T-cell (primary cell): ENCODE measurements around the gene PADI6. TPM values are rescaled to one million over a fixed set of nuclear protein-coding genes. Genes with fewer than 3 reads are reported as not detected.

Experiments
- ATAC-seq, 4 experiments: fragments of 200-7000 bp in 3 of 4; fragments of 150-1000 bp in 1 of 4; cut with Tn5 transposase; replicated peaks in 1 of 4; 1 replicate in 3 of 4; 2 replicates in 1 of 4; pipeline ENCODE4 v1.10.0; 2021; ENCODE audit warnings: moderate library complexity in 3 of 4, mild to moderate bottlenecking in 2 of 4, moderate number of reproducible peaks in 1 of 4
- CTCF ChIA-PET, 2 donors: fragments of 300-600 bp; sonication (Branson Sonifier 250); formaldehyde crosslinking; loops; one replicate each; lab custom pipeline; 2022; ENCODE audit warnings: antibody characterized with exemption in 2 of 2; lab: Charles Lee
- POLR2A ChIA-PET, 2 donors: fragments of 300-600 bp; sonication (Branson Sonifier 250); formaldehyde crosslinking; loops; one replicate each; lab custom pipeline; 2022; ENCODE audit warnings: antibody characterized with exemption in 2 of 2; lab: Charles Lee
- DNase-seq, 35 experiments: peaks; one replicate each; pipeline versions ENCODE4 v3.0.0 to v3.0.0-alpha.2; 2013 to 2023
- H3K27ac ChIP-seq: one replicate; pipeline ENCODE4 v1.5.1; 2013; ENCODE audit warnings: low read length
- H3K27me3 ChIP-seq, 2 experiments: replicated peaks in 1 of 2; 1 replicate in 1 of 2; 2 replicates in 1 of 2; pipeline versions ENCODE4 v1.6.1 to v1.7.0; 2013; ENCODE audit warnings: low read length in 1 of 2, mixed read lengths in 1 of 2; ENCODE audit not compliant: control insufficient read depth in 2 of 2, insufficient read depth in 2 of 2; ENCODE audit errors: extremely low read depth in 1 of 2
- H3K36me3 ChIP-seq, 2 donors: 1 replicate in 1 of 2; 2 replicates in 1 of 2; pipeline versions ENCODE4 v1.6.1 to v1.7.0; 2013; ENCODE audit warnings: low read length in 1 of 2; ENCODE audit not compliant: control insufficient read depth in 2 of 2, insufficient read depth in 1 of 2; ENCODE audit errors: extremely low read depth in 1 of 2
- H3K4me1 ChIP-seq, 2 experiments: 1 replicate in 1 of 2; 2 replicates in 1 of 2; pipeline versions ENCODE4 v1.6.1 to v1.7.0; 2013; ENCODE audit warnings: low read length in 2 of 2, mixed read lengths in 1 of 2; ENCODE audit not compliant: insufficient read depth in 2 of 2, control insufficient read depth in 1 of 2; ENCODE audit errors: extremely low read depth in 1 of 2
- H3K4me3 ChIP-seq, 2 donors: 1 replicate in 1 of 2; 2 replicates in 1 of 2; pipeline versions ENCODE4 v1.5.1 to v1.7.0; 2013; ENCODE audit warnings: mild to moderate bottlenecking in 2 of 2, low read length in 1 of 2, moderate library complexity in 1 of 2; ENCODE audit not compliant: control insufficient read depth in 1 of 2; ENCODE audit errors: extremely low read depth in 1 of 2
- H3K9me3 ChIP-seq: 2 replicates; pipeline ENCODE4 v1.7.0; 2013
- H3K27ac Mint-ChIP-seq, 2 donors: one replicate each; pipeline ENCODE4 v1.8.0; 2020 to 2021; ENCODE audit warnings: mild to moderate bottlenecking in 2 of 2, mixed read lengths in 2 of 2
- H3K27me3 Mint-ChIP-seq, 2 donors: one replicate each; pipeline ENCODE4 v1.8.0; 2021 to 2022; ENCODE audit warnings: mixed read lengths in 2 of 2
- H3K36me3 Mint-ChIP-seq: one replicate; pipeline ENCODE4 v1.8.0; 2021; ENCODE audit warnings: mixed read lengths
- H3K4me1 Mint-ChIP-seq, 3 donors: one replicate each; pipeline ENCODE4 v1.8.0; 2020 to 2022; ENCODE audit warnings: mixed read lengths in 3 of 3, mild to moderate bottlenecking in 1 of 3
- H3K4me3 Mint-ChIP-seq, 3 donors: one replicate each; pipeline ENCODE4 v1.8.0; 2020 to 2022; ENCODE audit warnings: mild to moderate bottlenecking in 3 of 3, mixed read lengths in 3 of 3, moderate library complexity in 3 of 3
- H3K9me3 Mint-ChIP-seq, 3 donors: one replicate each; pipeline ENCODE4 v1.8.0; 2020 to 2022; ENCODE audit warnings: mixed read lengths in 3 of 3
- WGBS: methylation state at CpG from one replicate; pipeline ENCODE4 v1.1.5; 2013; ENCODE audit warnings: missing lambda C conversion rate; ENCODE audit not compliant: insufficient coverage; 5-methylcytosine and 5-hydroxymethylcytosine counted together
- total RNA-seq, 35 experiments: library from RNA in 6 of 35; stranded (reverse) in 6 of 35; fragments of 120-200 nt in 1 of 35; gene quantifications; one replicate each; pipeline versions ENCODE4 v1.2.1 to v1.2.4 and lab custom pipeline; 2013 to 2026

PADI6 gene
- total RNA-seq, 5 donors from 2014 or later (not counting 1 experiment from before 2014, with no cell fraction given) = not detected

GRCh38 chr1:17370618-17371017 lies 1.4 kb upstream of the PADI6 start:
- Mint-ChIP-seq H3K4me3 (no peak overlapping the region), H3K9me3 (no peaks in the 10 kb centered on the region), H3K36me3 (no peaks in the 10 kb centered on the region), H3K27ac (no peak overlapping the region), H3K27me3 (peaks cover 4 to 8% of the 10 kb centered on the region in 2 donors), H3K4me1 (no peaks in the 10 kb centered on the region)
- CTCF ChIA-PET = no interaction called here
- ATAC-seq (no peak), DNase-seq (peak in 1 of 35 experiments; percentile 13)
- Histone ChIP-seq H3K36me3 (no peaks in the 10 kb centered on the region), H3K9me3 (no peaks in the 10 kb centered on the region), H3K27ac (no peak overlapping the region), H3K4me3 (no peak overlapping the region), H3K4me1 (no peaks in the 10 kb centered on the region), H3K27me3 (peaks cover 0 to 10% of the 10 kb centered on the region in 2 experiments)
- POLR2A ChIA-PET = interaction anchor here in 1 of 2 donors (0.6 kb wide), 1 partner anchor 19 kb away, joined by 5 read pairs; no protein-coding TSS in a partner anchor
- no CpG with 5 or more reads among the region's 2 CpGs for WGBS

DNA sequence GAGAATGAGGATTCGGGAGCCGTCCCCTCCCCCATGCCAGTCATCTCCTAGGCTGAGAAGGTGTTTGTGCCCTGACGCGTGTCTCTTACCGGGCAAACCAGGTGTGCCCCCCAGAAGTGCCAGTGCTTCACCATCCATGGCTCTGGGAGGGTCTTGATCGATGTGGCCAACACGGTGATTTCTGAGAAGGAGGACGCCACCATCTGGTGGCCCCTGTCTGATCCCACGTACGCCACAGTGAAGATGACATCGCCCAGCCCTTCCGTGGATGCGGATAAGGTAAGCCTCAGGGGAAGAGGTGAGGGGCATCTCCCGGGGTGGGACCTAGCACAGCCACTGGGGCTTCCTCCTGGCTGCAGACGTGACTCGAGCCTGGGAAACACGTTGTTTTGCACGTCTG lies 959 bp downstream of the PADI6 start:
- Mint-ChIP-seq H3K4me1 (no peaks in the 10 kb centered on the region), H3K9me3 (no peaks in the 10 kb centered on the region), H3K4me3 (no peak overlapping the region), H3K27me3 (peaks cover 6 to 8% of the 10 kb centered on the region in 2 donors), H3K27ac (no peak overlapping the region), H3K36me3 (no peaks in the 10 kb centered on the region)
- DNase-seq (no peak), ATAC-seq (no peak)
- H3K36me3 ChIP-seq = no peaks in the 10 kb centered on the region
- H3K27me3 ChIP-seq = peaks cover 2 to 15% of the 10 kb centered on the region in 2 experiments
- no peak overlapping the region for H3K4me3 ChIP-seq
- no peaks in the 10 kb centered on the region for H3K4me1 ChIP-seq
- 81% methylated on average over 16 of the region's 18 CpGs for WGBS
- CTCF ChIA-PET = no interaction called here
- POLR2A ChIA-PET = no interaction called here
- H3K9me3 ChIP-seq = no peaks in the 10 kb centered on the region
- no peak overlapping the region for H3K27ac ChIP-seq

- H3K9me3 Mint-ChIP-seq = no peaks in the 10 kb centered on the region
- no peak overlapping the region for H3K4me3 ChIP-seq
- no peak overlapping the region for H3K27ac ChIP-seq
- no peaks in the 10 kb centered on the region for H3K4me1 Mint-ChIP-seq
- H3K36me3 Mint-ChIP-seq = no peaks in the 10 kb centered on the region
- H3K27ac Mint-ChIP-seq = no peak overlapping the region
- H3K4me3 Mint-ChIP-seq = no peak overlapping the region
- DNase-seq (no peak), ATAC-seq (no peak)
- 78% methylated on average over 9 of the region's 10 CpGs for WGBS
- peaks cover 14 to 17% of the 10 kb centered on the region in 2 donors for H3K27me3 Mint-ChIP-seq
- POLR2A ChIA-PET = no interaction called here
- CTCF ChIA-PET = no interaction called here
- peaks cover 2 to 21% of the 10 kb centered on the region in 2 experiments for H3K27me3 ChIP-seq
- no peaks in the 10 kb centered on the region for H3K36me3 ChIP-seq
- no peaks in the 10 kb centered on the region for H3K9me3 ChIP-seq
- H3K4me1 ChIP-seq = no peaks in the 10 kb centered on the region
These were observed 3.7 kb downstream of the PADI6 start for GRCh38 chr1:17375651-17376050.

DNA sequence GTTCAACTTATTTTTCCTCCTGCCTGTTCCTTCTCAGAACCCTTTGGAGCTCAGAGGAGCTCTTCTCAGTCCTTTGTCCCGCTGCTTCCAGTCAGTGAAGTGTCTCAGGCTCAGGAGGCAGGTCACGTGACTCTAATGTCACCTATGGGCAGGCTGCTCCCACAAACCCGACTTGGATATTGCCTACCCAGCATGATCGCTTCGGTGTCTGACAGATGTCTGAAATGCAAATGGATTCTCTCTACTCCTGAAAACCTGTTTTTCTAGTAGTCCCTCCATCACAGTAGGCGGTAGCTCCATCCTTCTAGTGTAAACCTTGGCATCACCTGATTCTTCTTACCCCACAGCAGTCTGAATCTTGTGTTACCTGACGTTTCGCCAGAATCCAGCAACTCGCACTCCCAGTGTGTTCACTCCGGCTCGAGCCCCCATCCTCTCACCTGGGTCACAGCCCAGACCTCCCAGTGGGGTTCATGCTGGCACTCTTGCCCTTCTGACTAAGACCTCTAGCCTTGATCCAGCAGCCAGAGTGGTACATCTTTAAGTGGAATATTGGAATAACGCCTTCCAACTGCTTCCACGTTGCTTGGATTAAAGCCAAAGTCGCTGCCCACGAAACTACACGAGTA lies 5.4 kb downstream of the PADI6 start:
- 59% methylated on average over 11 of the region's 16 CpGs for WGBS
- POLR2A ChIA-PET = no interaction called here

DNA sequence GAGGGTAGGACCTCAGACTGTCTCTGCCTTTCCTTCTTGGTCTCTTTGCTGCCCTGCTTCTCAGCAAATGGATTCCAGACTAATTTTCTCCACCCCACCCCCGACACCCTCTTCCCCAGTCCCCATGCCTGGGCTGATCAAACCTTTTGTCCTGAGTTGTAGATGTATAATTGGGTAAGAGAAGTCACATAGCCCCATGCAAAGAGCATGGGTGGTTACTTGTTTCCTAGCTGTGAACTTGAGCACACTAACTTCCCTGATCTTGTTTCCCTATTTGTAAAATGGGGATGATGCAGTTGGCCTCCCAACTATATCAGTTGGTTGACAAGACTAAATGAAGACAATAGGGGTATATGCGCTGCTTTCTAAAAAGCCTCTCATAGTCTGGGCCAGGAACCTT lies 9.2 kb downstream of the PADI6 start:
- no peaks in the 10 kb centered on the region for H3K4me1 Mint-ChIP-seq
- DNase-seq (no peak), ATAC-seq (no peak)
- WGBS = 100% methylated on average over 1 of the region's 2 CpGs
- H3K9me3 Mint-ChIP-seq = no peaks in the 10 kb centered on the region
- ChIA-PET CTCF (no interaction called here), POLR2A (no interaction called here)
- H3K9me3 ChIP-seq = no peaks in the 10 kb centered on the region
- H3K27ac ChIP-seq = no peak overlapping the region
- no peak overlapping the region for H3K27ac Mint-ChIP-seq
- H3K4me1 ChIP-seq = no peaks in the 10 kb centered on the region
- peaks cover 2 to 31% of the 10 kb centered on the region in 2 experiments for H3K27me3 ChIP-seq
- peaks cover 20 to 23% of the 10 kb centered on the region in 2 donors for H3K27me3 Mint-ChIP-seq
- no peaks in the 10 kb centered on the region for H3K36me3 ChIP-seq
- no peaks in the 10 kb centered on the region for H3K36me3 Mint-ChIP-seq
- no peak overlapping the region for H3K4me3 ChIP-seq
- no peak overlapping the region for H3K4me3 Mint-ChIP-seq

More for the DNA sequence above, 5.4 kb downstream of the PADI6 start:
- no peak for ATAC-seq
- DNase-seq = no peak
- Mint-ChIP-seq H3K36me3 (no peaks in the 10 kb centered on the region), H3K9me3 (no peaks in the 10 kb centered on the region), H3K27me3 (peaks cover 20% of the 10 kb centered on the region in 2 donors), H3K4me1 (no peaks in the 10 kb centered on the region), H3K4me3 (no peak overlapping the region), H3K27ac (no peak overlapping the region)
- CTCF ChIA-PET = interaction anchor here in 1 of 2 donors (0.5 kb wide), 1 partner anchor 129 kb away, joined by 3 read pairs; no protein-coding TSS in a partner anchor
- H3K9me3 ChIP-seq = no peaks in the 10 kb centered on the region
- H3K4me1 ChIP-seq = no peaks in the 10 kb centered on the region
- no peaks in the 10 kb centered on the region for H3K36me3 ChIP-seq
- H3K4me3 ChIP-seq = no peak overlapping the region
- peaks cover 2 to 20% of the 10 kb centered on the region in 2 experiments for H3K27me3 ChIP-seq
- H3K27ac ChIP-seq = no peak overlapping the region

DNA sequence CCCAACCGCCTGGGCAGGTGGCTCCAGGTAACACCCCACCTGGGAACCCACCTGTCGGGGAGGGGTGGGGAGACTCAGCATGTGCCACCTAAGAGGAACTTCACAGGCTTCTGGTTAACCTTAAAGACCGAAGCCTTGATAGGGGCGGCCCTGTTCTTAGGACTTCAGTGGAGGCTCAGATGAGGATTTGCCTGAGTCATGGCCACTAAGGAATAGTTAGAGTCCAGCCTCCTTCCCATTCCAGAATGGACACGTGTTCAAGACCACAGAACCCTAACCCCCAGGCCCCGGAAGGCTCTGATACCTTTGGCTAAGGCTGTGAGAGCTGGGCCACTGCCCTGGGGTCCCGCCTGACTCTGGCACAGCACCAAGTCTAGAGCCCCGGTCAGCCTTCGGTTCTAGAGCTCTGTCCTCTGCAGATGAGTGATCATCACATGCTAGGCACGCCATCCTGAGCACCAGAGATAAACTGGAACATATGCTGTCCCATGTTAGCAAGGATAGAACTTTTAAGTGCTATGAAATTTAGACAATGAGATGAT lies 20.3 kb downstream of the PADI6 start:
- H3K27ac Mint-ChIP-seq = no peak overlapping the region
- 73% methylated on average over 9 of the region's 10 CpGs for WGBS
- POLR2A ChIA-PET = no interaction called here

More for the DNA sequence above, 20.3 kb downstream of the PADI6 start:
- Histone ChIP-seq H3K36me3 (no peaks in the 10 kb centered on the region), H3K4me1 (no peaks in the 10 kb centered on the region), H3K27me3 (peaks cover 0 to 20% of the 10 kb centered on the region in 2 experiments), H3K27ac (no peak overlapping the region), H3K4me3 (no peak overlapping the region), H3K9me3 (no peaks in the 10 kb centered on the region)
- ATAC-seq (no peak), DNase-seq (no peak)
- H3K9me3 Mint-ChIP-seq = no peaks in the 10 kb centered on the region
- H3K4me3 Mint-ChIP-seq = no peak overlapping the region
- H3K27me3 Mint-ChIP-seq = peaks cover 3% of the 10 kb centered on the region in 2 donors
- CTCF ChIA-PET = no interaction called here
- no peaks in the 10 kb centered on the region for H3K36me3 Mint-ChIP-seq
- H3K4me1 Mint-ChIP-seq = peaks cover 0 to 3% (median 0%) of the 10 kb centered on the region in 3 donors
